Measurements from ENCODE around the gene UBAP1.
"Not testable (repeated sequence)": the region's sequence is repeated elsewhere in the genome, so short reads cannot be mapped to it uniquely, and the experiment has no call there.

UBAP1 gene

GRCh38 chr9:34185778-34186551 is 7.1 kb downstream of the UBAP1 start:
- peak; percentile 20 for DNase-seq

GRCh38 chr9:34187891-34188240 is 9.0 kb downstream of the UBAP1 start:
- no peak for DNase-seq

GRCh38 chr9:34190996-34191892 is 12.4 kb downstream of the UBAP1 start:
- DNase-seq, result no peak

- DNase-seq, result no peak
Measured at GRCh38 chr9:34195143-34195542, 16.3 kb downstream of the UBAP1 start.

GRCh38 chr9:34197286-34197685 is 18.4 kb downstream of the UBAP1 start:
- not testable (repeated sequence) for DNase-seq

- no peak for DNase-seq
Measured at GRCh38 chr9:34197756-34198711, 19.2 kb downstream of the UBAP1 start.

GRCh38 chr9:34200092-34200491 is 21.2 kb downstream of the UBAP1 start:
- no peak for DNase-seq

GRCh38 chr9:34203275-34203991 is 24.6 kb downstream of the UBAP1 start:
- DNase-seq, result no peak

- DNase-seq, result no peak
Measured at GRCh38 chr9:34203992-34204635, 25.3 kb downstream of the UBAP1 start.

- no peak for DNase-seq
Measured at GRCh38 chr9:34205102-34205501, 26.3 kb downstream of the UBAP1 start.

GRCh38 chr9:34206561-34206960 is 27.7 kb downstream of the UBAP1 start:
- no peak for DNase-seq

- no peak for DNase-seq
Measured at GRCh38 chr9:34211395-34211794, 32.6 kb downstream of the UBAP1 start.

- not testable (repeated sequence) for DNase-seq
Measured at GRCh38 chr9:34214354-34215000, 35.6 kb downstream of the UBAP1 start.

- no peak for DNase-seq
Measured at GRCh38 chr9:34216325-34216724, 37.5 kb downstream of the UBAP1 start.

GRCh38 chr9:34217015-34217414 is 38.2 kb downstream of the UBAP1 start:
- DNase-seq, result not testable (repeated sequence)

- no peak for DNase-seq
Measured at GRCh38 chr9:34218446-34218845, 39.6 kb downstream of the UBAP1 start.

- DNase-seq, result no peak
Measured at GRCh38 chr9:34219421-34219820, 40.6 kb downstream of the UBAP1 start.

GRCh38 chr9:34220218-34220617 is 41.4 kb downstream of the UBAP1 start:
- DNase-seq, result no peak

GRCh38 chr9:34224349-34224748 is 45.5 kb downstream of the UBAP1 start:
- DNase-seq, result no peak

GRCh38 chr9:34226144-34226760 is 47.4 kb downstream of the UBAP1 start:
- DNase-seq, result not testable (repeated sequence)

- DNase-seq, result no peak
Measured at GRCh38 chr9:34227445-34227844, 48.6 kb downstream of the UBAP1 start.
